ENCODE measurements around the gene TMEM258.

DNA sequence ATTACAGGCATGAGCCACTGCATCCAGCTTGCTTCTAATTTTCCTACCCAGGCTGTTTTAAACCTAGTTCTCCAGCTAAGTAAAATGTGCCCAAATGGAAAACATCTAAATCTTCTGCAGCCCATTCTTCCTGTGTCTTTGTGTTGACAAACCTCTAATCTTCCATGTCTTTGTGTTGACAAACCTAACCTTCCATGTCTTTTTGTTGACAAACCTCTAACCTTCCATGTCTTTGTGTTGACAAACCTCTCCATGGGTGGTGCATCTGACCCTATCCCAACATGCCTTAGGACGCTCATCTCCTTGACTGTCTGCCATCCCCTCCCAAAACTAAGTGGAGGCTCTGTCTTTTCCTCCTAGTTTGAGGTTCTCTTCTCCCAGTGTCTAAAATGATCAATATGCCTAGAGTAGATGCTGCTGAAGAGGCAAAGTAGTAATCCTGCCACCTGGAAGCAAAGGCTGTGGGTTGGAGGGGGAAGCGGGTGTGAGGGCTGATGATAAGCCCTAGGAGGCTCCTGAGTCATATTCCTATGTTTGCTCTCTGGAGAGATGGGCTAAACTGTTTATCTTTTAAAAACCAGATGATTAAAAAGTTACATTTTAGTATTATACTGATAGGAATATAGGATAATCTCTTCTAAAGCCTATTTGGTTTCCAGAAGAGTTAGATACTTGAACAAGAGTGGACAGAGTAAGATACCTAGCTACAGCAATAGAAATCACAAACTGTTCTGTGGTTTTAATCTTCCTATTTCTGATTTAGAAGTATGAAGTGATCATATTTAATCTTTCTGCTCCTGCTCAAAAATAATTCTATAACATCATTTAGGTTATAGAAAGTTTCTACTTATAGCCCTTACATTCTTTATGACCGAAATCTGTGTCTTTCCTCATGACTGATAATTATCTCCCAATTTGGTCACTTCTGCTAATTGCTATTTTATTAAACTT, 8.2 kb upstream of the TMEM258 start:
- TF ChIP-seq, protein P1, sequence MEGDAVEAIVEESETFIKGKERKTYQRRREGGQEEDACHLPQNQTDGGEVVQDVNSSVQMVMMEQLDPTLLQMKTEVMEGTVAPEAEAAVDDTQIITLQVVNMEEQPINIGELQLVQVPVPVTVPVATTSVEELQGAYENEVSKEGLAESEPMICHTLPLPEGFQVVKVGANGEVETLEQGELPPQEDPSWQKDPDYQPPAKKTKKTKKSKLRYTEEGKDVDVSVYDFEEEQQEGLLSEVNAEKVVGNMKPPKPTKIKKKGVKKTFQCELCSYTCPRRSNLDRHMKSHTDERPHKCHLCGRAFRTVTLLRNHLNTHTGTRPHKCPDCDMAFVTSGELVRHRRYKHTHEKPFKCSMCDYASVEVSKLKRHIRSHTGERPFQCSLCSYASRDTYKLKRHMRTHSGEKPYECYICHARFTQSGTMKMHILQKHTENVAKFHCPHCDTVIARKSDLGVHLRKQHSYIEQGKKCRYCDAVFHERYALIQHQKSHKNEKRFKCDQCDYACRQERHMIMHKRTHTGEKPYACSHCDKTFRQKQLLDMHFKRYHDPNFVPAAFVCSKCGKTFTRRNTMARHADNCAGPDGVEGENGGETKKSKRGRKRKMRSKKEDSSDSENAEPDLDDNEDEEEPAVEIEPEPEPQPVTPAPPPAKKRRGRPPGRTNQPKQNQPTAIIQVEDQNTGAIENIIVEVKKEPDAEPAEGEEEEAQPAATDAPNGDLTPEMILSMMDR (IDR thresholded peaks at IDR 0.05) = no peak
- TF ChIP-seq EZH2 (IDR thresholded peaks at IDR 0.05; ENCODE audit: borderline replicate concordance, insufficient read depth, low read depth, low read length, poor library complexity, severe bottlenecking) = no peak
